MCF 10A (cell line): ENCODE results near the gene MMAB. TPM values are rescaled to one million over a fixed set of nuclear protein-coding genes. Genes with fewer than 3 reads are reported as not detected.

Experiments used
- BruUV-seq: library from RNA; stranded (reverse); fragments of 400-500 nt; replicated peaks from 2 replicates; lab custom pipeline; 2021; lab: Mats Ljungman, UMichigan
- CTCF ChIA-PET: fragments of 300-600 bp; sonication (Branson Sonifier 250); formaldehyde crosslinking; extraction: SDS; loops from one replicate; lab custom pipeline; 2021; ENCODE audit warnings: antibody characterized with exemption, inconsistent platforms; lab: Yijun Ruan, JAX
- POLR2A ChIA-PET: fragments of 300-600, 350-650 bp; sonication (Branson Sonifier 250); formaldehyde crosslinking; extraction: SDS; loops from one replicate; lab custom pipeline; 2020; ENCODE audit warnings: antibody characterized with exemption, inconsistent platforms; lab: Yijun Ruan, JAX
- DNase-seq: peaks from one replicate; pipeline ENCODE4 v3.0.0-alpha.2; 2018; ENCODE audit not compliant: unreplicated experiment
- H3K27ac Mint-ChIP-seq: one replicate; pipeline ENCODE4 v1.8.0; 2022; ENCODE audit warnings: mild to moderate bottlenecking, low read depth, mixed read lengths; ENCODE audit not compliant: unreplicated experiment
- H3K27me3 Mint-ChIP-seq: one replicate; pipeline ENCODE4 v1.8.0; 2022; ENCODE audit warnings: mixed read lengths; ENCODE audit not compliant: insufficient read depth, unreplicated experiment
- H3K36me3 Mint-ChIP-seq: one replicate; pipeline ENCODE4 v1.8.0; 2022; ENCODE audit warnings: mild to moderate bottlenecking, moderate library complexity, mixed read lengths; ENCODE audit not compliant: insufficient read depth, unreplicated experiment
- H3K4me1 Mint-ChIP-seq: one replicate; pipeline ENCODE4 v1.8.0; 2022; ENCODE audit warnings: mixed read lengths; ENCODE audit not compliant: insufficient read depth, unreplicated experiment
- H3K4me3 Mint-ChIP-seq: one replicate; pipeline ENCODE4 v1.8.0; 2022; ENCODE audit warnings: mild to moderate bottlenecking, moderate library complexity, mixed read lengths; ENCODE audit not compliant: unreplicated experiment
- H3K9me3 Mint-ChIP-seq: one replicate; pipeline ENCODE4 v1.8.0; 2022; ENCODE audit warnings: mixed read lengths; ENCODE audit not compliant: unreplicated experiment
- CTCF ChIP-seq: fragments of 200-600 bp; IDR thresholded peaks from one replicate; pipeline ENCODE4 v1.8.0; 2022; ENCODE audit warnings: antibody characterized with exemption, mild to moderate bottlenecking; ENCODE audit not compliant: unreplicated experiment
- intact Hi-C: fragments of 100-400 bp; cut with micrococcal nuclease; formaldehyde crosslinking; loops from 2 replicates; pipeline ENCODE4 v1.14.1; 2022
- total RNA-seq: library from RNA; stranded (reverse); gene quantifications from 2 replicates; pipeline ENCODE4 v1.2.3, GENCODE V29; 2022

The MMAB gene
- total RNA-seq, 1 experiment from 2014 or later: 59.2 TPM

DNA sequence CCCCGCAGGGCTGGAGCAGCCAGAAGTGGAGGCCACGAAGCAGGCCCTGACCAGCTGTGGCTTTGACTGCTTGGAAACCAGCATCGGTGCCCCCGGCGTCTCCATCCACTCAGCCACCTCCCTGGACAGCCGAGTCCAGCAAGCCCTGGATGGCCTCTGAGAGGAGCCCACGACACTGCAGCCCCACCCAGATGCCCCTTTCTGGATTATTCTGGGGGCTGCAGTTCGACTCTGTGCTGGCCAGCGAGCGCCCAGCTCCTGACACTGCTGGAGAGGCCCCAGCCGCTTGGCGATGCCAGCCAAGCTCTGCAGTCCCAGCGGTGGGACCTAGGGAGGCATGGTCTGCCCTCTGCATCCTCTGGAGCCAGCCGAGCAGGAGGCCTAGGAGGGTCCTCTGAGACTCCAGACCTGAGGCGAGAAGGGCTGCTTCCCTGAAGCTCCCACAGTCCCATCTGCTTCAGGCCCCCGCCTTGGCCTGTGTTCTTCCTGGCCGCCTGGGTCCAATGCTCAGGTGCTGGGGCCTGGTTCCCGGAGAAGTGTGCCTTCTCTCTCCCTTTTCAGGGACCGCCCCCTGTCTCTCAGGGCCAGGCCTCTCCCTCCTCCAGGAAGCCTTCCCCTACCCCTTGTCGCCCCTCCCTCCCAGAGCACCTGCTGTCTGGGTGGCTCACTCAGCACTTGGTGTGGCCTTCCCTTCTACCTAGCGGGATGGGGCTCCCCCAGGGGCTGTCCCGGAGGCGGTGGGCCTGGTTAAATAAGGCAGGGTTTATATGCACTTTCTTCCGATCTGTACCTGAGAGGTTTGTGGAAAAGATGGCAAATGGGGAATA lies 23.3 kb upstream of the MMAB start:
- CTCF ChIA-PET: interaction anchor here (0.5 to 5.9 kb wide), 33 partner anchors 10 to 407 kb away, joined by 3 to 93 read pairs (median 4); partner anchors contain the start of gene MVK
- Mint-ChIP-seq H3K36me3 (peaks cover 23% of the 10 kb centered on the region), H3K27me3 (no peaks in the 10 kb centered on the region), H3K4me3 (no peak overlapping the region), H3K9me3 (no peaks in the 10 kb centered on the region), H3K27ac (no peak overlapping the region), H3K4me1 (peaks cover 8% of the 10 kb centered on the region)
- DNase-seq: no peak
- BruUV-seq: no TSS peak
- intact Hi-C loops: loop anchor here (1.0 to 5.0 kb wide), 5 partner anchors 78 to 284 kb away; partner anchors contain the start of genes FAM222A and GLTP
- no peak for TF ChIP-seq CTCF
- POLR2A ChIA-PET: interaction anchor here (0.6 to 3.2 kb wide), 4 partner anchors 23 to 1066 kb away, joined by 3 to 17 read pairs (median 5); partner anchors contain the start of genes MMAB and MVK

GRCh38 chr12:109595321-109595902 lies 22.1 kb upstream of the MMAB start:
- H3K27me3 Mint-ChIP-seq: no peaks in the 10 kb centered on the region
- no peak for TF ChIP-seq CTCF
- no peaks in the 10 kb centered on the region for H3K9me3 Mint-ChIP-seq
- no TSS peak for BruUV-seq
- peaks cover 23% of the 10 kb centered on the region for H3K36me3 Mint-ChIP-seq
- H3K4me1 Mint-ChIP-seq: peaks cover 8% of the 10 kb centered on the region
- H3K27ac Mint-ChIP-seq: no peak overlapping the region
- ChIA-PET POLR2A (no interaction called here), CTCF (interaction anchor here (0.6 to 5.9 kb wide), 10 partner anchors 9 to 333 kb away, joined by 3 to 40 read pairs (median 4); no protein-coding TSS in a partner anchor)
- H3K4me3 Mint-ChIP-seq: no peak overlapping the region
- intact Hi-C loops: loop anchor here (5.0 kb wide), 1 partner anchor 117 kb away; the partner anchor contains the start of gene FAM222A
- no peak for DNase-seq

- no peak overlapping the region for H3K4me3 Mint-ChIP-seq
- peaks cover 23% of the 10 kb centered on the region for H3K36me3 Mint-ChIP-seq
- H3K27ac Mint-ChIP-seq: no peak overlapping the region
- no TSS peak for BruUV-seq
- TF ChIP-seq CTCF: no peak
- intact Hi-C loops: loop anchor here (5.0 kb wide), 1 partner anchor 118 kb away; the partner anchor contains the start of gene FAM222A
- peaks cover 8% of the 10 kb centered on the region for H3K4me1 Mint-ChIP-seq
- ChIA-PET POLR2A (interaction anchor here (2.0 kb wide), 1 partner anchor 13 kb away, joined by 6 read pairs; no protein-coding TSS in a partner anchor), CTCF (interaction anchor here (0.6 to 5.9 kb wide), 8 partner anchors 9 to 291 kb away, joined by 3 to 40 read pairs (median 3); no protein-coding TSS in a partner anchor)
- no peaks in the 10 kb centered on the region for H3K9me3 Mint-ChIP-seq
- H3K27me3 Mint-ChIP-seq: no peaks in the 10 kb centered on the region
- DNase-seq: no peak
Measured at GRCh38 chr12:109594556-109595317, 21.4 kb upstream of the MMAB start.
